ENCODE measurements around the gene FLRT1.

The FLRT1 gene

DNA sequence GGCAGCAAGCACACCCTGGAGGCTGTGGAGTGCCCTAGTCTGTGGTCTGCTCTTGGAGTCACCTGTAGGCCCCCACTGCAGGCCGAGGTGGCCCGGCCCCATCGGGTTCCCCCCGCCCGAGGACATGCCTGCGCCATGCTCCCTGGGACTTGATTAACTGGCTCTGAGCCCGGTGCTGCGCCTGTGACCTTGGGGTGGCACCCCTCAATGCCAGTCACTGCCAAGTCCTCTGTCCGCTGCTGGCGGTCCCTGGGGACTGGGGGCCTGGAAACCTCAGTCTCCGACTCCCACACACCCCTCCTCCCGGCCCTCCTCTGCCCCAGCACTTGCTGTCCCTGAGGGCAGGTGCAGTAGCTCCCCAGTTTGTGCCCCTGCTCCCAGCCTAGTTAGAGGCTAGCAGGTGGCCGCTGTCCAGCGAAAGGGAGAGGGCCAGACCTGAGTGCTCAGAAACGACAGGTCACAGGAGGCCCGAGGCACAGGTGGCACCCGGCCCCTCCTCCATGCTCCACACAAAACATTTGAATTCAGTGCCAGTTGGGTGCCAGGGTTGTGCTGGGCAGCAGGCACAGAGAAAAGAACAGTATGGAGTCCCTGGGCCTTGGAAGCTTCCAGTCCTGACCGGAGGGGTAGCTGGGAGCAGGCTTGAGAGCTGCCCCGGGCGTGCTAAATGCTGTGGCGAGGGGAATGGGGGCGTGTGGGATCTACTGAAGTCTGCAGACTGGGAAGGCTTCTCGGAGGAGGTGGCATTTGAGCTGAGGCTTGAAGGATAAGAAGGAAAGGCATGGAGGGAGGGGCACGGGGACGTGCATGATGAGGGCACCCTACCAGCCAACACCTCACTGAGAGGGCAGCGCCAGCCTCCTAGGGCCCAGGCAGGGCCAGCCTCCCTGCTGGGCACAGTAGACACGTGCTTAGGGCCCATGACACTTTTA lies 16.4 kb upstream of the FLRT1 start:
- Histone ChIP-seq H3K9ac (ENCODE audit: low read depth, low read length) (no peak overlapping the region), H3K36me3 (ENCODE audit: insufficient read depth, low read length) (no peaks in the 10 kb centered on the region), H3K4me3 (ENCODE audit: low read length) (no peak overlapping the region), H3K4me2 (ENCODE audit: low read length) (no peak overlapping the region), H3K27me3 (ENCODE audit: control insufficient read depth, insufficient read depth, low read length) (peaks cover 8% of the 10 kb centered on the region), H3K9me3 (replicated peaks; ENCODE audit: low read length) (no peaks in the 10 kb centered on the region), H3K4me1 (ENCODE audit: control insufficient read depth, insufficient read depth, low read length) (no peaks in the 10 kb centered on the region)

DNA sequence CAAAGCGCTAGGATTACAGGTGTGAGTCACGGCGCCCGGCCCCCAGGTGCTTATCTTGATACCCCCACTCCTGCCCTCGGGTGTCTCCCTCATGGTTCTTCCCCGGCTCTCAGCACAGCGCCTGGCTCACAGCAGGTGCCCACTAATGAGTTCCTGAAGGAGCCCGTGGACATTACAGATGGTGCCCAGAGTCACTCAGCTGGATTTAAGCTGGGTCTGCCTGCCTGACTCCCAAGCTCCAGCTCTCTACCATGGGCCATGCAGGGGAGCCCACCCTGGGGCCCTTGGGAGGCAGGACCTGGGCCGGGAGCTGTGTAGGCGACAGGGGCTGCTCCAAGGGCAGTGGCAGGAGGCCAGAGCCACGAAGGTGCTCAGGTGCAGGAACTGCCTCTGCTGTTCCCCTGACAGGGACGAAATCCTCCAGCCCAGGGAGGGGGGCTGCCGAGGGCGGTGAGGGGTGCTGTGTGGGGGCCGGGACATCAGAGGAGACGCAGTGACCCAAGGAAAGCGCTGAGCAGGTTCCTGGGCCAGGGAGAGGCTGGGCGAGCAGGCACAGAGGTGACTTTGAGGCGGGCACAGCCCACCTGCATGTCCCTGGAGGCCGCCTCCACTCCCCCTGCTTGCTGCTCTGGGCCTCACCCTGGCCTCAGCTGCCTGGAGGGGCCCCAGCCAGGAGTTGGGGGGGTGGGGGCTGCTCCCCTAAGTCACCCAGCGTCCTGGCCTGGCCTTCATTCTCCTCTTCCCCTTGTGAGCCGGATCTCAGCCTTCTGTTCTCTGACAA lies 14.6 kb upstream of the FLRT1 start:
- H3K9me3 ChIP-seq (replicated peaks; ENCODE audit: low read length), result no peaks in the 10 kb centered on the region
- no peak overlapping the region for H3K9ac ChIP-seq (ENCODE audit: low read depth, low read length)
- H3K27me3 ChIP-seq (ENCODE audit: control insufficient read depth, insufficient read depth, low read length), result peaks cover 8% of the 10 kb centered on the region
- H3K4me3 ChIP-seq (ENCODE audit: low read length), result no peak overlapping the region
- H3K4me1 ChIP-seq (ENCODE audit: control insufficient read depth, insufficient read depth, low read length), result no peaks in the 10 kb centered on the region
- H3K36me3 ChIP-seq (ENCODE audit: insufficient read depth, low read length), result no peaks in the 10 kb centered on the region
- no peak overlapping the region for H3K4me2 ChIP-seq (ENCODE audit: low read length)

DNA sequence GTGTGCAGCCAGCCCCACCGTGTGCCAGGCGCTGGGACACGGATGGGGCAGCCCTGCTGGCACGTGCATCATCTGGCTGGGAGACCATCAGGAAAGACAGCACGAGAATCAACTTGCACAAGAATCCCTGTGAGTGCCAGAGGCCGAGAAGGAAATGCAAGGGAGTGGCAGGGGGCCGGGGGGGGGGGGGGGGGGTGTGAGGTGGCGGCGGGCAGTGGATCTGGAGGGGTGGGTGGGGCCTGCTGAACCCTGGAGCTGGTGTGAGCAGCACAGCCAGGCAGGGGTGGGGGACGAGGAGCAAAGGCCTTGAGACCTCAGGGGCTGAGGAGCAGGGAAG lies 14.0 kb upstream of the FLRT1 start:
- Histone ChIP-seq H3K4me3 (ENCODE audit: low read length) (no peak overlapping the region), H3K36me3 (ENCODE audit: insufficient read depth, low read length) (no peaks in the 10 kb centered on the region), H3K27me3 (ENCODE audit: control insufficient read depth, insufficient read depth, low read length) (peaks cover 8% of the 10 kb centered on the region), H3K9me3 (replicated peaks; ENCODE audit: low read length) (no peaks in the 10 kb centered on the region), H3K9ac (ENCODE audit: low read depth, low read length) (no peak overlapping the region), H3K4me1 (ENCODE audit: control insufficient read depth, insufficient read depth, low read length) (no peaks in the 10 kb centered on the region), H3K4me2 (ENCODE audit: low read length) (no peak overlapping the region)

DNA sequence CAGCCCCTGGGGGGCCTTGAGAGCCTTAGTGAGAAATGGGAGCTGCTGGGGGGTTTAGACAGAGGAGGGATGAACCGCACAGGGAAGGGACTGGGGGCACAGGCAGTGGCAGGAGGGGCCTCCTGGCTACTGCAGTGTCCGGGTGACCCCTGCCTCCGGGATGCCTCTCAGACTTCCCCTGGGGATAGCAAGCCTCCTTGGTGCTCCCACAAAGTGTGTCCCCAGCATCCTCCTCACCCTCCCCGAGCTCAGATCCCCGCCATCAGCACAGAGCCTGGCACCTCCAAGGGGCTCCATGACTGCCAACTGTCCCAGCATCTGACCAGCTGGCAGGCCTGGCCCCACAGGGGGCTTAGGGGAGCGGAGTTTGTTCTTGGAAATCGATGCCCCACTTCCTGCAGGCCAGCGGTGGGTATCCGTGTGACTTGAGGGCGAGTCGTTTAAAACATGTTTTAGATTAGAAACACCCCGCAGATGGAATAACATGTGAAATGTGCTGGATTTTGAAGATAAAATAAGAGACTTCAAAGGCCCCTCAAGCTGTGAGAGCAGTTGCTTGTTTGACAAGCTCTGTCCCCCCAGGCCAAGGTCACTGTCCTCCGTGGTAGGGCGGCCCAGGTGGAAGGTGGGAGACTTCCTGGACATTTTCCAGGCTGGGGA lies 13.5 kb upstream of the FLRT1 start:
- H3K9me3 ChIP-seq (replicated peaks; ENCODE audit: low read length), result no peaks in the 10 kb centered on the region
- H3K4me3 ChIP-seq (ENCODE audit: low read length), result no peak overlapping the region
- H3K36me3 ChIP-seq (ENCODE audit: insufficient read depth, low read length), result no peaks in the 10 kb centered on the region
- H3K4me2 ChIP-seq (ENCODE audit: low read length), result no peak overlapping the region
- H3K27me3 ChIP-seq (ENCODE audit: control insufficient read depth, insufficient read depth, low read length), result peaks cover 8% of the 10 kb centered on the region
- no peaks in the 10 kb centered on the region for H3K4me1 ChIP-seq (ENCODE audit: control insufficient read depth, insufficient read depth, low read length)
- no peak overlapping the region for H3K9ac ChIP-seq (ENCODE audit: low read depth, low read length)

DNA sequence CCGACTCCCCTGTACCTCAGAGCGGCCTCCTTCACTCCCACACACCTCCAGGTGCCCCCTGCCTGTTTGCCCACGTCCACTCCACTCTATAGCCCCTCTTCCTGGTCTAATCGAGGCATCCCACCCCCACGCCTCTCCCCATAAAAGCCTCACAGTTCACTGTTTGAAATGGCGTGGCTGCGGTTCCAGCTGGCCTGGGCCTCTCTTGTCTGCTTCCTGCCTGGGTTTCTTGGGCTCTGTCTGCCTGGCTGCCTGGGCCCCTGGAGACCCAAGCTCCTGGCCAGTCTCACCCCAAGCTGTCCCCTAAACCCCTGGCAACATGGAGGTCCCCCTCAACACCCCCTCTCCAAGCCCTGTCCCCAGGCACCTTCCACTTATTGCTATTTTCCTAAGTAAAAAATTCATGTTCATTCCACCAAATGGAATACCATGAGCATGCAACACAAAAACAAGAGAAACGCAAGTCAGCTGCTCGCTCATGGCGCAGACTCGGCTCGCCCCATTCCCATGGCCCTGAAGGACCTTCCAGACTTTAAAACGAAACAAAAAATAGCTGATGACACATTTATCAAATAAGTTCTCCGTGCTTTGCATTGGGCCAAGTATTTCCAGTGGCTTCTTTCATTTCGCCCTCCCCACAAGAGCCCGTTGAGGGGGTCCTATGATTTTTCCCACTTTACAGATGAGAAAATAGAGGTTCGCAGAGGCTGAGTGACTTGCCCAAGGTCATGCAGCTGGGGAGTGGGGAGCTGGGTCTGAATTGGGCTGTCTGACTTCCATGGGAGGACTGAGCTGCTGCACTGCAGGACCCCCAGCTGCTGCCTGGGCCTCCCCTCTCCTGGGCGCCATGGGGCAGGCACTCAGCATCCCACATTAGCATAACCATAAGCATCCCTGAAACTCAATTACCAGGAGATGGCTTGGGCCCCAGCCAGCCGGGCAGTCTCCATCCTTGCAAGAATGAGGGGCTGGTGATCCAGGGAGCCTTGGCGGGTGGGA lies 11.7 kb upstream of the FLRT1 start:
- Histone ChIP-seq H3K4me2 (ENCODE audit: low read length) (no peak overlapping the region), H3K9me3 (replicated peaks; ENCODE audit: low read length) (no peaks in the 10 kb centered on the region), H3K36me3 (ENCODE audit: insufficient read depth, low read length) (no peaks in the 10 kb centered on the region), H3K4me1 (ENCODE audit: control insufficient read depth, insufficient read depth, low read length) (no peaks in the 10 kb centered on the region), H3K27me3 (ENCODE audit: control insufficient read depth, insufficient read depth, low read length) (peaks cover 8% of the 10 kb centered on the region), H3K4me3 (ENCODE audit: low read length) (no peak overlapping the region), H3K9ac (ENCODE audit: low read depth, low read length) (no peak overlapping the region)

DNA sequence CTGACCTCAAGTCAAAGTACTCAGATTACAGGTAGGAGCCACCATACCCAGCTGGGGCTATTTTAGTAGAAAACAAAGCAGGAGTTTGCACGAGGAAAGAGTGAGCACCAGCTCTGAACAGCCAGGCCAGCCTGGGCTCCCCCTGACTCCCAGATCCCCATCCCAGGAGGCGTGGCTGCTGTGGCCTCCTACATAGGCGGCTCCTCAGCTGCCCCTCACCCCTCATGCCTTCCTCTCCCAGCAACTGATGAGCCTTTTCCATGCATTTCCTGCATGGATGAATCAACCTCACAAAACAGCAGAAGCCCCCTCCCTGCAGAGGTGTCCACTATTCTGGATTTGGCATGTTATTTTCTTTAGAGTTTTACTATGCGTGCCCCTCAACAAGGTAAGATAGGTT lies 10.5 kb upstream of the FLRT1 start:
- Histone ChIP-seq H3K4me1 (ENCODE audit: control insufficient read depth, insufficient read depth, low read length) (no peaks in the 10 kb centered on the region), H3K4me2 (ENCODE audit: low read length) (no peak overlapping the region), H3K36me3 (ENCODE audit: insufficient read depth, low read length) (no peaks in the 10 kb centered on the region), H3K9me3 (replicated peaks; ENCODE audit: low read length) (no peaks in the 10 kb centered on the region), H3K27me3 (ENCODE audit: control insufficient read depth, insufficient read depth, low read length) (peaks cover 4% of the 10 kb centered on the region), H3K9ac (ENCODE audit: low read depth, low read length) (no peak overlapping the region), H3K4me3 (ENCODE audit: low read length) (no peak overlapping the region)

DNA sequence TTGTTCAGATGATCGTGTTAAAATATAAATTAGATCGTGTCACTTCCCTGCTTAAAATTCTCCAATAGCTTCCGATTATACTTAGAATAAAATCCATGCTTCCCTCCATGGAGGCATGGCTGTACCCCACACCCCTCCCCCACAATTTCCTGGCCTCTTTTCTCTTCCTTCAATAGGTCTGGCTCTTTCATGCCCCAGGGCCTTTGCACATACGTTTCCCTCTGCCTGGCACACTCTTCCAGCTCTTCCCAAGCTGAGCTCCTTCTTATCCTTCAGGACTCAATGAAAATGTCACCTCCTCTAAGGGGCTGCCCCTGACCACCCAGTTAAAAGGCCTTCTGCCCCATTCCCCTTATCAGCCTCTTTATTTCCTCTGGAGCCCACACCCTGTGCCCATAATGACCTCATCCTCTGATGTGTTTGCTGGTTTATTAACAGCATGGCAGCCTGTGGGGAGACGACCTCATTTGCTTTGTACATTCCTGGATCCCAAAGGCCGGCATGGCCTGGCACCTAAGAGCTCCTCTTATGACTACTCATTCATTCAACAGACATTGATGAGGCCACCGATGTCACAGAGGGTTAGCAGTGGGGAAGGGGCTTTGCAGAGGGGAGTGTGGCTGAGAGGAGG lies 9.0 kb upstream of the FLRT1 start:
- Histone ChIP-seq H3K27me3 (ENCODE audit: control insufficient read depth, insufficient read depth, low read length) (no peaks in the 10 kb centered on the region), H3K4me3 (ENCODE audit: low read length) (no peak overlapping the region), H3K4me1 (ENCODE audit: control insufficient read depth, insufficient read depth, low read length) (no peaks in the 10 kb centered on the region)

DNA sequence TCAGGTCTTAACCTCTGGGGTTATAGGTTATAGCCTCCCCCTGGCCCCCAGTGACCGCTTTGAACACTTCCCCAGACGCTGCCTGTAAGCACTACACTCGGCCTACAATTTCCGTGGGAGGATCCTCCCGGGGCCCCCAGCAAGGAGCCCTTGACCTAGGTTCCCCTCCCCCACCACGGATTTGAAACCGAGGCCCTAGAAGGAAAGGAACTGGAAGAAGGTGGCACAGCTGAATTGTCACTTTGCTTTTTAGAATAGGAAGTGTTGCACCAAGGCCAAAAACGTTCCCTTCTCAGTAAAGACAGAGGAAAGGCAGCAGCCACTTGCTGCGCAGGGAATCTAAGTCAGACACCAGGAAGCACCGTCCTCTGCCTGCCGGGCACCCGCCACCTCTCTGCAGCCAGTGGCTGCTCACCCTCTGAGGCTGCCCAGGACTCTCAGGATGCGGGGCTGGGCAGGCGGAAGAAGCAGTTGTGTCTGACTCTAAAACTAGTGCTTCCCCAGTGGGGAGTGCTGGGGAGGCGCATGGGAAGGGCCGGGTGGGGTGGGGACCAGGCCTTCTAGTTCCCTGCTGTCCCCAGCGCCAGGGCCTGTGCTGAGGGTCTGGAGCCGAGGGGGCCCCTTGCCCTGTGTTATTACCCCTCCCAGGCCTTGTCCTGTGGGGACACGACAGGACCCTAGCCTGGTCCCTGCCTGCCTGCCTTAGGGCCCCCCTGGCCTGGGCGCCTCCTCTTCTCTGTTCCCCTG lies 7.9 kb upstream of the FLRT1 start:
- no peaks in the 10 kb centered on the region for H3K27me3 ChIP-seq (ENCODE audit: control insufficient read depth, insufficient read depth, low read length)
- H3K9ac ChIP-seq (ENCODE audit: low read depth, low read length), result no peak overlapping the region
- H3K9me3 ChIP-seq (replicated peaks; ENCODE audit: low read length), result no peaks in the 10 kb centered on the region
- H3K36me3 ChIP-seq (ENCODE audit: insufficient read depth, low read length), result no peaks in the 10 kb centered on the region
- no peak overlapping the region for H3K4me2 ChIP-seq (ENCODE audit: low read length)
- H3K4me3 ChIP-seq (ENCODE audit: low read length), result no peak overlapping the region
- no peaks in the 10 kb centered on the region for H3K4me1 ChIP-seq (ENCODE audit: control insufficient read depth, insufficient read depth, low read length)

More for the DNA sequence above, 9.0 kb upstream of the FLRT1 start:
- H3K36me3 ChIP-seq (ENCODE audit: insufficient read depth, low read length), result no peaks in the 10 kb centered on the region
- H3K9me3 ChIP-seq (replicated peaks; ENCODE audit: low read length), result no peaks in the 10 kb centered on the region
- no peak overlapping the region for H3K9ac ChIP-seq (ENCODE audit: low read depth, low read length)
- no peak overlapping the region for H3K4me2 ChIP-seq (ENCODE audit: low read length)

DNA sequence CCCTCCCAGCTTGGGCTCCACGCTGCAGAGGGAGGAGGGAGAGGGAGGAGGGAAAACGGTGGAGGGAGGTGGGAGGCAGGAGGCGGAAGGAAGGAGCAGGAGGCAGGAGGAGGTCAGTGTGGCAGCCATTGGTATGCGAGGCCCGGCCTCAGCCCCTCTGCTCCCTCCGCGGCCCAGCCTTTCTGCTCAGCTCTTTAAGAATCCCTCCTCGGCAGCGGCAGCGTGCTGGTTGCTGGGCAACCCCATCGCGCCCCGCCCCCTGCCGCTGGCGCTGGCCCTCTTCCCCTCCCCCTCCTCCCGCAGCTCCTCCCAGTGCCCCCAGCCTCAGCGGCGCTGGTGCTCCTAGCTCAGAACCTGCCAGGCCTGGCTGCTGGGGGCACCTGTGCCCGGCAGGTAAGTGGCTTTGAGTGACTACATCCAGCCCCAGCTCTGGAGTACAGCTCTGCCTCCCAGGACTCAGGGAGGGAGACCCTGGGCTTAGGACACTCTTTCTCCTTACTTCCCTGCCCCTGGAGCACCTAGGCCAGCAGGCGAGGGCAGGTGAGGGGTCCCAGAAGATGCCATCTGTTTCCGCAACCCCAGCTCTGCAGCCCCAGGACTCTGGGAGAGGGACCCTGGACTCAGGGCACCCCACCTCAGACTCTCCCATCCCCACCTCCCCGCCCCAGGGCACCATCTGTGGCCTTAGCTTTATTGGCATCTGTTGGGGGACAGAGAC lies 7.2 kb upstream of the FLRT1 start:
- H3K9ac ChIP-seq (ENCODE audit: low read depth, low read length), result no peak overlapping the region
- no peak overlapping the region for H3K4me3 ChIP-seq (ENCODE audit: low read length)
- no peaks in the 10 kb centered on the region for H3K27me3 ChIP-seq (ENCODE audit: control insufficient read depth, insufficient read depth, low read length)
- H3K9me3 ChIP-seq (replicated peaks; ENCODE audit: low read length), result no peaks in the 10 kb centered on the region
- no peaks in the 10 kb centered on the region for H3K36me3 ChIP-seq (ENCODE audit: insufficient read depth, low read length)
- no peaks in the 10 kb centered on the region for H3K4me1 ChIP-seq (ENCODE audit: control insufficient read depth, insufficient read depth, low read length)
- H3K4me2 ChIP-seq (ENCODE audit: low read length), result no peak overlapping the region

Data from skeletal muscle satellite cell (primary cell).